Stimulated activated CD4-positive, alpha-beta T cell treated with anti-CD3 and anti-CD28 coated beads, Interleukin-12 subunit alpha, Interleukin-12 subunit beta, amount 100 ng/mL, for 24 hours (primary cell): ENCODE data around the gene DHRSX.
"Not testable (repeated sequence)": the region's sequence is repeated elsewhere in the genome, so short reads cannot be mapped to it uniquely, and the experiment has no call there.

Experiments used
- DNase-seq, 2 experiments: peaks; one replicate each; pipeline ENCODE4 v3.0.0-alpha.2; 2020; ENCODE audit warnings: low read depth in 2 of 2

The DHRSX gene

DNA sequence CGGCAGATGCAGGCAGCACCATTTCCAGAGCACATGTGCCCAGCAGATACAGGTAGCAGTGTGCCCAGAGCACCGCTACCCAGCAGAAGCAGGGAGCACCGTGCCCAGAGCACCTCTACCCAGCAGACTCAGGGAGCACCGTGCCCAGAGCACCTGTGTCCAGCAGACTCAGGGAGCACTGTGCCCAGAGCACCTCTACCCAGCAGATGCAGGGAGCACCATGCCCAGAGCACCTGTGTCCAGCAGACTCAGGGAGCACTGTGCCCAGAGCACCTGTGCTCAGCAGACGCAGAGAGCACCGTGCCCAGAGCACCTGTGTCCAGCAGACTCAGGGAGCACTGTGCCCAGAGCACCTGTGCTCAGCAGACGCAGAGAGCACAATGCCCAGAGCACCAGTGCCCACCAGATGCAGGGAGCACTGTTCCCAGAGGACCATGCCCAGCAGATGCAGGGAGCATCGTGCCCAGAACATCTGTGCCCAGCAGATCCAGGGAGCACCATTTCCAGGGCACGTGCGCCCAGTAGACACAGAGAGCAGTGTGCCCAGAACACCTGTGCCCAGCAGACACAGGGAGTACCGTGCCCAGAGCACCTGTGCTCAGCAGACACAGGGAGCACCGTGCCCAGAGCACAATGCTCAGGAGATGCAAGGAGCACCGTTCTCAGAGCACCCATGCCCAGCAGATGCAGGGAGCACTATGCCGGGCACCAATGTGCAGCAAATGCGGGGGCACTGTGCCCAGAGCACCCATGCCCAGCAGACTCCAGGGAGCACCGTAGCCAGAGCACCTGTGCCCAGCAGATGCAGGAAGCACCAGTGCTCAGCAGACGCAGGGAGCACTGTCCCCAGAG lies 236.4 kb downstream of the DHRSX start:
- DNase-seq, result no peak

DNA sequence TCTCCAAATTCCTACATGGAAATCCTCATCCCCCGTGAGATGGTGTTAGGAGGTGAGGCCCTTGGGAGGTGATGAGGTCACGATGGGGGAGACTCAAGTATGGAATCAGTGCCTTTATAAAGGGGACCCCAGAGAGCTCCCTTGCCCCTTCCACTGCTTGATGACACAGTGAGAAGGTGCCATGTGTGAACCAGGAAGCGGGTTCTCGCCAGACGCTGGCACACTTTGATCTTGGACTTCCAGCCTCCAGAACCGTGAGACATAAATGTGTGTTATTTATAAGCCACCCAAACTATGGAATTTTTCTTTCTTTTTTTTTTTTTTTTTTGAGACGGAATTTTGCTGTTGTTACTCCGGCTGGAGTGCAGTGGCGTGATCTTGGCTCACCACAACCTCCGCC lies 237.6 kb downstream of the DHRSX start:
- no peak for DNase-seq

DNA sequence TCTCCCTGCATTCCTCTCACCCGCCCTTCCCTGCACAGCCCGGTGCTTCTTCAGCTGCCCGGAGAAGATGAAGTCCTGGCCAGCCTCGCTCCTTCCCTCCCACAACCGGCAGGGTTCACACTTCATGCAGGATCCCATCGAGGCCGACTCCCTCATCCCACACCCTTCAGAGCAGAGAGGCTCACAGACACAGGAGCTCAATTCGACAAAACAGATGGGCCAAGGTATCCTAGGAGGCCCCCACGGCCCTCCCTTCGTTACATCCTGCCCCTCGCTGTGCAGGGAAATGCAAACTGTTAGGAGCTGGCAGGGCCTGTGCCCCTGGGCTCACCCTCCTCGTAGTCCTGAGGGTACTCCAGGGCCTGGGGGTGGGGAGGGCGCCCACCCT lies 238.1 kb downstream of the DHRSX start:
- no peak for DNase-seq

DNA sequence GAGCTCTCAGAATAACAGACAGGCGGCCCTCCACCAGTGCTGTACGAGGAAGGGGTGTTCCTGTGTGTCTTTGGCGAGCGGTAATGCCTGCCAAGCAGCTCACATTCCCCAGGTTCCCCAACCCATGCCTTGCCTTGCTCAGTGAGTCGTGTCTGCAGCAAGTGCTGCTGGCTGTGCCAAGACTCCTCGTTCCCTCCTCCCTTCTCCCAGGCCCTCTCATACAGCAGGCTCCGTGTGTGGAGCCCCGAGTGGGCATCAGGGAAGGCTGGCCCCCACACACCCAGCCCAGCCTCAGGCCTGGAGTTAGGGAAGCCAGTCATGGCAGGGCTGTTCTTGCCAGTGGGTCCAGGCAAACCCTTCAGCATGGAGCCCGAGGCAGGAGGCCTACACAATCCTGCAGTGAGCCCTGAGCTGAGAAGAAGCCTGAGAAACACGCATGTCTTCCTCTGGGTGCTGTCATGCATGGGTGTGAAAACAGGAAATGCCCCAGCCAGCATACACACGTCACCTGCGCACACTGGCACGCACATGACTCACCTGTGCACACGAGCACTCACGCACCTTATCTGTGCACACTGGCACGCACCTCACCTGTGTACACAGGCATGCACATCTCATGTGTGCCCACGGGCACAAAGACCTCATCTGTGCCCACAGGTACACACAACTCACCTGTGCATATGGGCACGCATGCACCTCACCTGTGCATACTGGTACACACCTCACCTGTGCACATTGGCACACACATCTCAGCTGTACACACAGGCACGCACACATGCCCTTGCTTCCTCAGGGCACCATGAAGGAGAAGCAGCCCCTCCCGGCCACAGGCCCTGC lies 238.7 kb downstream of the DHRSX start:
- DNase-seq, result no peak

DNA sequence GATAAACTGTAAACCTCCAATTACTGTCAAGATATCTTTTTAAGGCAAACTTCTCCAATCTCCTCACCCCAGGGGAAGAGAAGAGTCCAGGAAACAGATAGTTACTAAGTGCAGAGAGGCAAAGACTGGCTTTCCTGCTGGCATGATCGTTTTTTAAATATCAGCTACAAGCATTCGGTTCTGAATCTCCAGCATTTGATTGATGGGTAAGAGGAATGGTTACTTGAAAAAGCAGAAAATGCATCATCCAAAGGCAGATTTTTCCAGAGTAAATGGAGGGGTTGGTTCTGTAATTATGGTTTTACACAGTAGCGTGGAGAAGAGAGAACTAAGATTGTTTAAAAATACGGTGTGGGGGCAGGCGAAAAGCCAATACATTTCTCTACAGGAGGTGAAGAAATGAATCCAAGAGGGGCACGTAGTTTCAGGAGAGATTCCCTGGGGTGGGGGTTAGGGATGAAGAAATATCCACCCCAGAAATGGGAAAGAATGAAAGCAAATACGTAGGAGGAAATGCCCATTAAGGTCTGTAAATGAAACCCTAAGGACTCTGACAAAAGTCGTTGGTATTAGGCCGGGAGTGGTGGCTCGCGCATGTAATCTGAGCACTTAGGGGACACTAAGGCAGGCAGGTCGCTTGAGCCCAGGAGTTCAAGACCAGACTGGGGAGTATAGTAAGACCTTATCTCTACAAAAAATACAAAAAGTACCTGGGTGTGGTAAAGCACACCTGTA lies 248.3 kb downstream of the DHRSX start:
- no peak for DNase-seq

DNA sequence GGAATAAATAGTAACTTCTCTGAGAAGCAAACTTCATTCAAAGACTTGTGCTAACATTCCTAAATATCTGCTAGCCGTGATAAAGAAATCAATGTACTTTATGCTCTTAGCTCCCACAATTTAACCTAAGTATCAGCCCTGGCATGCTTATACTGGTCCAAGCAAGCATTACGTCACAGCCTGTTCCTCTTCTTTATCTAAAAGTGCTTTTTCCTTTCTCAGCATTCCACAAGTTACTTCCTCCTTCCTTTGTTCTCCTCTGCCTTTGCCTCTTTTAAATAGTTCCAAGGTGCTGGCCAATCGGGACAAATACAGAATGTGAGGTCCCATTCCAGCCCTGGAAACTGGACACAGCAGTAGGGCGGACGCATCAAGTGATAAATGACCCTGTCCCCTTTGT lies 249.6 kb downstream of the DHRSX start:
- DNase-seq, result no peak

DNA sequence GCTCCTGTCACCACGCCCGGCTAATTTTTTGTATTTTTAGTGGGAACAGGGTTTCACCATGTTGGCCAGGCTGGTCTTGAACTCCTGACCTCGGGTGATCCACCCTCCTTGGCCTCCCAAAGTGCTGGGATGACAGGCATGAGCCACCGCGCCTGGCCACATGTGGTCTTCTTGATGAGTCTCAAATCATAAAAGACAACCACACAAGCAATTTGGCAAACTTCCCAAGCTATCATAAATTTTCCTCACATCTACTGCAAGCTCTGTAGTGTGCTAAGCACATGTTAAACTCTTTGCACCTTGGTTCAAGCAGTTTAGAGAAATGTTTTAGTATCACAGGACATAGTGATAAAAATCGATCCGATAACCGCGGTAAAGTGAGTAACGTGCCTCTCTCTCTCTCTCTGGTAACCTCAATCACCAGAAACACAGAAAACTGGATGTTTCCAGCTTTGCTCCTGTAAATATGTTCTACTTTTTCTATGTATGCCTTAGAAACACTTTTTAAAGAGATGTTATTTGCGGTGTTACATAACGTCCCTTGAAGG lies 256.8 kb downstream of the DHRSX start:
- DNase-seq, result no peak

DNA sequence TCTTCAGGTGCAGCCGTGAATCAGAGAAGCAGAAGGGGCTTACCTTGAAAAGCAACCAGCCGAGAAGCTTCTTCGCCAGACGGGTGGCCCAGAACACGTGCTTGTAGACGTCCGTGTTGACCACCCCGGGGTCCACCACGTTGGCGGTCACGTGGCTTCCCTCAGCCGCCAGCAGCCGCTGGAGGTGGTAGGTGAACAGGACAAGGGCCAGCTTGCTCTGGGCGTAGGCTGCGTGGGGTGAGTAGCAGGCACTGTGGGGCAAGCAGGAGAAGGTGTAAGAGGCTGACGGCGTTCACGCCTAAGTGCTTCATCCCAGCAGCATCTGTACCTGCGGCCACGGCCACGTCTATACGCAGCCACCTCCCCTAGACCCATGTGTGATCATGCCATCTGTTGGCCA lies 257.8 kb downstream of the DHRSX start:
- no peak for DNase-seq

DNA sequence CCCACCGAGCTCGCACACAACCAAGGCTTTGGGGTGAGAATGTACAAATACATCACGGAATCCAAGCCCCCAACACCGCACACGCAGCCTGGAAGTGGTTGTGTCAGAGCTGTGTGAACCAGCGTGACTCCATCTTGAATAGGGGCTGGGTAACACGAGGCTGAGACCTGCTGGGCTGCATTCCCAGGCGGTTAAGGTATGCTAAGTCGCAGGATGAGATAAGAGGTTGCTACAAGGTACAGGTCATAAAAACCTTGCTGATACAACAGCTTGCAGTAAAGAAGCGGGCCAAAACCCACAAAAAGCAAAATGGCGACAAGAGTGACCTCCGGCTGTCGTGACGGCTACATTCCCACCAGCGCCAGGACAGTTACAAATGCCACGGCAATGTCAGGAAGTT lies 258.4 kb downstream of the DHRSX start:
- DNase-seq, result no peak

DNA sequence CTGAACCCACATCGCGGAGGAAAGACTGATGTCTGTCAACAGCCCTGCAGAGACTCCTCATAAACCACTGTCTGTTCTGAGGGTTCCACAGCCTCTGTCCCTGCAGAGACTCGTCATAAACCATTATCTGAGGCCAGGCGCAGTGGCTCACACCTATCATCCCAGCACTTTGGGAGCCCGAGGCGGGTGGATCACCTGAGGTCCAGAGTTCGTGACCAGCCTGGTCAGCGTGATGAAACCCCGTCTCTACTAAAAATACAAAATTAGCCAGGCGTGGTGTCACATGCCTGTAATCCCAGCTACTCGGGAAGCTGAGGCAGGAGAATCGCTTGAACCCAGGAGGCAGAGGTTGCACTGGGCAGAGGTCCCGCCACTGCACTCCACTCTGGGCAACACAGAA lies 259.3 kb downstream of the DHRSX start:
- DNase-seq, result not testable (repeated sequence)

DNA sequence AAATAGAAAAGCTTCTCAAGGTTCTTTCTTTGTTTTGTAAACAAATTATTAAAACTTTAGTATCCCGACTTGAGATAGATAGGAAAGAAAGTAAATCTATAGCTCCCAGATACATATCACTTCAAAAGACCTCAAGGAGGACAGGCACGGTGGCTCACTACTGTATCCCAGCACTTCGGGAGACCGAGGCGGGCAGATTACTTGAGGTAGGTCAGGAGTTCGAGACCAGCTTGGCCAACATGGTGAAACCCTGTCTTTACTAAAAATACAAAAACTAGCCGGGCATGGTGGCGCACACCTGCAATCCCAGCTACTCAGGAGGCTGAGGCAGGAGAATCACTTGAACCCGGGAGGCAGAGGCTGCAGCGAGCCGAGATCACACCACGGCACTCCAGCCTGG lies 260.0 kb downstream of the DHRSX start:
- not testable (repeated sequence) for DNase-seq

DNA sequence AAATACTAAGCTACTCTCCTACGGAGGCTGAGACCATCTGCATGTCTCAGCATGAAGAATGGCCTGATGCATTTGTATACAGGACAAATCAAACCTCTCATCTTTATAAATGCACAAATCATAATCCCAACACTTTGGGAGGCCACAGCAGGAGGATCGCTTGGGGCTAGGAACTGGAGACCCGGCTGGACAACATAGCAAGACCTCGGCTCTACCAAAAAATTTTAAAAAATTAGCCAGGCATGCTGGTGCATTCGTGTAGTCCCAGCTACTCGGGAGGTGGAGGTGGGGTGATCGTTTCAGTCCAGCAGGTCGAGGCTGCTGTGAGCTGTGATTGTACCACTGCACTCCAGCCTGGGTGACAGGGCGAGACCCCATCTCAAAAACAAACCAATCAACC lies 262.8 kb downstream of the DHRSX start:
- no peak for DNase-seq

DNA sequence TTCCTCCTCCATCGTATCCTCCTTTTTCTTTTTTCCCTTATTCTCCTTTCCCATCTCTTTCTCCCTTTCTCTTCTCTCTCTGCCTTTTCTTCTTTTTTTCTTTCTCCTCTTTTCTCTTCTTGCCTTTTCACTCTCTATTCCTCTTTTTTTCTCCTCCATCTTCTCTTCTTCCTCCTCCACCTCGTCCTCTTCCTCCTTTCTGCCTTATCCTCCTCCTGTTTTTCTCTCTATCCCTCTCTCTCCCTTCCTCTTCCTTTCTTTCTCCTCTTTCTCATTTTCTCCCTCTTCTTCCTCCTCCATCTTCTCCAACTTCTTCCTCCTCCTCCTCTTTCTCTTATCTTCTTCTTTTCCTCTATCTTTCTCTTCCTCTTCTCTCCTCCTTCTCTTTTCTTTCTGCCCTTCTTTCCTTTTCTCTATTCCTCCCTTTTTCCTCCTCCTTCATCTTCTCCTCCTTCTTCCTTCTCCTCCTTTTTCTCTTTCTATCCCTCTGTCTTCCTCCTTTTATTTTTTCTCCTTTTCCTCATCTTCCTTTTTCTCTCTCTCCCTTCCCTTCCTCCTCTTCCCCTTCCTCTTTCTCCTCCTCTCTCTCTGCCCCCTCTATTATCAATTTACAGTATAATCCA lies 269.1 kb downstream of the DHRSX start:
- DNase-seq, result no peak

DNA sequence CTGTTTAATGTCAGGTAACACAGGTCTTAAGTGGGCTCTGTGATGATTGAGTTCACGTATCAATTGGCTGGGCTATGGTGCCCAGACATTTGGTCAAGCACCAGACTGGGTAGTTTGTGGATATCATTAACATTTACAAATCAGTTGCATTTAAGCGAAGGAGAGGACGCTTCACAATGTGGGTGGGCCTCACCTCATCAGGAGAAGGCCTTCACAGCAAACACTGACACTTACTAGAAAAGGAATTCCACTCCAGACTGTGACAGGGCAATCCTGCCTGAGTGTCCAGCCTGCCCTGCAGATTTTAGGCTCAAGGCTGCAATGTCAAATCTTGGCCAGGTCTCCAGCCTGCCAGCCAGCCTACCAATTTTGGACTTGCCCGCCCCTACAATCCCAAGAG lies 270.3 kb downstream of the DHRSX start:
- DNase-seq, result no peak

DNA sequence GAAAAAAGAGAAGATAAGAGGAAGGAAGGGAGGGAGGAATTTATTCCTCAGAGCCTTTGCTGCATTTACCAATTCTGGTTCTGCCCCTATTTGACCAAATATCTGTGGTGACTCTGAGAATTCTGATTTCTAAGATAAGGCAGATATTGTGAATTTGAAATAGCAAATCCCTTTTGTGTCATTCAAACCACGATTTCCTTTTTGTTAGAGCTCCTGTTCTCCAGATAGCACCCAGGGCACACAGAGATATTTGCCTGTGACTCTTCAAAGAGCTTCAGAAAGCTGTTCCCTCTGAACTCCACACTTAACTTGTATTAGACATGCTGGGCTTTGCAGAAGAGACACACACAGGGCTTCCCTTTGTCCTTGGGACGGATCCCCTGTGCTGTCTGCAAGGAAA lies 272.2 kb downstream of the DHRSX start:
- no peak for DNase-seq

DNA sequence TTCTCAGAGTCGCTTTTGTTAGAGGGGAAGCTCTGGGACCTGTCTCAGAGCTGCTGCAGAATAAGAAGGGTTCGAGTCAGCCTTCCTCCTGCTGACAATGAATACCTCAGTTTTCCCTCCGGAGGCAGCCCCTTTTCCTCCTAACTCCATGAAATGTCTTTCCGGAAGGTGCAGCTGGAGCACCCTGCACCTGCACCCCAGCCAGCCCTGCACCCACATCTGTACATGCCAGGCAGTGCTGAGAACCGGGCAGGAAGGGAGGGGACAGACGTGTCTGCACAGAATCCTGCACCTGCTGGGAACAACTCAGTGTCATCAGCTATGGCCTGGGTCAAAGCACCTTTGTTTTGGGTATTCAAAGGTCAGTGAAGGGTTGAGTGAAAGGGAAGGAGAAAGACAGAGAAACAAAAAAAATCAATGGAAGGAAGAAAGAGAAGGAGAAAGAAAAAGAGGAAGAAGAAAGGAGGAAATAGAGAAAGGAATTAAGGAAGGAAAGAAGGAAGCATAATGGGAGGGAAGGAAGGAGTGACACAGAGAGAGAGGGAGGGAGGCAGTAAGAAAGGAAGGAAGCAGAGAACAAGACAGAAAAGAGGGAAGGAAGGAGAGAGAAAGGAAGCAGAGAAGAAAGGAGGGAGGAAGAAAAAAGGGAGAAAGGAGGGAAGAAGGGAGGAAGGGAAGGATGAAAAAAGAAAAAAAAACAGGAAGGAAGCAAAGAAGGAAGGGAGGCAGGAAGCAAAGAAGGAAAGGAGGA lies 273.7 kb downstream of the DHRSX start:
- no peak for DNase-seq

DNA sequence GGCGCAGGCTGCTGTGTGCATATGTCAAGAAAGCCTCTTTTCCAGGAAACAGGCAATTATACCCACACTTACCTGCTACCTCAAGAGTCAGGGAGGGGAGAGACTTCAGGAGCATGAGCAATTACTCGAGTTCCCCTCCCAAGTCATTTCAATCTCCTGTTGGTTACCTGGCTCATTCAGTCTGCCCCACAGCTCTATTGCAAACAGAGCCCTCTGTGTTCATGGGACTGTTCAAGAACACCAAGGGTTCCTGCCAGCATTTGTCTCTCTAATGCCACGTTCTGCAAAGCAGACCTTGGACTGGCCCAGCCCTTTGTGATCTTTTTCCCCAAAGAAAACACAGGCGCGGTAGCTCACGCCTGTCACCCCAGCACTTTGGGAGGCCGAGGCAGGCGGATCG lies 274.6 kb downstream of the DHRSX start:
- DNase-seq, result no peak

DNA sequence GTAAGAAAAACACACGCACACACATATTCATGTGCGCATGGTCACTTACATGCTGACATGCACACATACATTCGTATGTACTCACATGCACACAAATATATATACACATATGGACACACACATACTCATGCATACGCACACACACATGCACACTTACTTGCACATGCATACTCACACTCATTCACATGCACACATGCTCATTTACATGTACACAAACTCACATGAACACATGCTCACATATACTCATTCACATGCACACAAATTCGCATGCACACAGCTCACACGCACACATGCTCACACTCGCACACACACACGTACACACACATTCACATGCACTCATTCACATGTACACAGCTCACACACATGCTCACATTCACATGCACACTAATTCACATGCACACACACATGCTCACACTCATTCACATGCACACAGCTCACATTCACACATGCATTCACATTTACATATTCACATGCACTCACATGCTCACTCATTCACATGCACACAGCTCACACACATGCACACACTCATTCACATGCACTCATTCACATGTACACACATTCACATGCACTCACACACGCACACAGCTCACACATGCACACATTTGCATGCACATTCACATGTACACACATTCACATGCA lies 276.1 kb downstream of the DHRSX start:
- no peak for DNase-seq

DNA sequence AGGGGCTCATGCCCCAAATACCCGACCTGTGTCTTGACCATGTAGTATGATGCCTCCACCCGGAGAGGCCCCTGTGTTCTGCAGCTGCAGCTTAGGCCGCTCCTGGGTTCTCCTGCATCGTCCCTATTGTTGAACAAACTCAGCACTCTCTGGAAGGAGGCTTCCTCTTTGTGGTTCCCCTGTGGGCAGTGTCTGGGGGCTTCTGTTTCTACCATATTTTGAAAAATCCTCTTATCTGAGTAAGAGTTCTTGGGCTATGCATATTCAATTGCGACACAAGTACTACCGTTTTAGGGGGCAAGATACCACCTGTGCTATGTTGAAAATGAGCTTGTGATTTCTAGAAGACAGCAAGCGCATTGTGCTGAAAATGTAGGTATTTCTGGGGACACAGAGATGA lies 276.6 kb downstream of the DHRSX start:
- no peak for DNase-seq

DNA sequence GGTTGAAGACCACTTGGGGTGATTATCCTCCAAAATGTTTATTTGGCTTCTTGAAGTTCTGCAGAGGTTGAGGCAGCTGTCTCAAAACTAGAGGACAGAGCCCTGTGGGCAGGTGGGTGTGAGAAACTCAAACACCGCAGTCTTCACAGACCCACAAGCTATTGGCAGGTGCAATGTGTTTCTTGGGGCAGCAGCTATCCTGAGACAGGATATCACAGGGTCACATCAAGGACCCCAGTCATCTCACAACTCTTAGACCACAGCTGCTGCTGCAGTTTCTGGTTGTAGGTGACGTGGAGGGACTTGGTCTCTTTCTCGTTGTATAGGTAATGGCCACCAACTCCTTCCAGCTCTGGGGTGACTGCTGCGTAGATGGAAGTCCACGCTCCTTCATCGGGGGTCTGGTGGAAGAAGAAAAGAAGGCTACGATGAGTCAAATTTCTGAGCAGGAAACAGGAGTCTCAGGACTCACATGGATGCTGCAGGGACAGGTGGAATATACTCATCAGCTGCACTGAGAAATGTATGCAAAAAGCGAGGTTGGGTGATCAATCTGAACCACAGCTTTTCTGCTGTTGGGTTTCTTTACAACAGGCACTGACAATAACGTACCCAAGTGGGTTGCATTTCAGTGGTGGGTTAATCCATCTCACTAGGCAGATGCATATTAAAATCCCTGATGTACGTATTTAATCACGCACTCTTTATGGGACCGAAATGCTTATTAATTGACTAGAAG lies 279.8 kb downstream of the DHRSX start:
- DNase-seq, result no peak
